Endothelial cell of umbilical vein (primary cell): ENCODE measurements around the gene SLC25A29.

Experiments
- FOS ChIP-seq: IDR thresholded peaks from 2 replicates; pipeline ENCODE4 v1.6.1; 2011; ENCODE audit warnings: mild to moderate bottlenecking, low read length, moderate library complexity, borderline replicate concordance; ENCODE audit not compliant: insufficient read depth
- JUN ChIP-seq: IDR thresholded peaks from 2 replicates; pipeline ENCODE4 v1.6.1; 2011; ENCODE audit warnings: borderline replicate concordance, low read depth; ENCODE audit not compliant: insufficient read length, insufficient read depth
- POLR2A ChIP-seq: IDR thresholded peaks from 2 replicates; pipeline ENCODE4 v1.6.1; 2012; ENCODE audit warnings: low read depth, mild to moderate bottlenecking, control low read depth, low read length
- POLR2AphosphoS5 ChIP-seq: IDR thresholded peaks from 2 replicates; pipeline ENCODE4 v1.6.1; 2012; ENCODE audit warnings: low read depth, mild to moderate bottlenecking, control low read depth, low read length, moderate library complexity; ENCODE audit not compliant: insufficient read depth
- TF ChIP-seq, protein P1 (sequence below), 2 donors: IDR thresholded peaks; 1 replicate in 1 of 2; 2 replicates in 1 of 2; pipeline ENCODE4 v1.5.1; 2011; ENCODE audit warnings: low read length in 2 of 2, mild to moderate bottlenecking in 2 of 2, moderate library complexity in 2 of 2, control low read depth in 1 of 2, inconsistent platforms in 1 of 2, low read depth in 1 of 2; ENCODE audit not compliant: insufficient read depth in 1 of 2; ENCODE audit errors: extremely low read depth in 1 of 2

DNA sequence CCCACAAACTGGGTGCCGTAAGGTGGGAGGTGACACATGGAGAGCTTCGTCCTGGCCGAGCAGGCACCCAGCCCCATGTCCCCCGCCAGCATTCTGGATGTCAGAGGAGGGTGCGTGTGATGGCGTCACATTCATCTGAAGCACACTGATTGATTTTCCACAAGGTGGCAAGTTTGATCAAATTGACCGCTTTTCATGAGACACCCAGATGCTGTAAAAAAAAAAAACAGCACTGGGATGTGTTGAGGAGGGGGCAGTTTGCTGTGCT lies 24.2 kb downstream of the SLC25A29 start:
- TF ChIP-seq, protein P1, sequence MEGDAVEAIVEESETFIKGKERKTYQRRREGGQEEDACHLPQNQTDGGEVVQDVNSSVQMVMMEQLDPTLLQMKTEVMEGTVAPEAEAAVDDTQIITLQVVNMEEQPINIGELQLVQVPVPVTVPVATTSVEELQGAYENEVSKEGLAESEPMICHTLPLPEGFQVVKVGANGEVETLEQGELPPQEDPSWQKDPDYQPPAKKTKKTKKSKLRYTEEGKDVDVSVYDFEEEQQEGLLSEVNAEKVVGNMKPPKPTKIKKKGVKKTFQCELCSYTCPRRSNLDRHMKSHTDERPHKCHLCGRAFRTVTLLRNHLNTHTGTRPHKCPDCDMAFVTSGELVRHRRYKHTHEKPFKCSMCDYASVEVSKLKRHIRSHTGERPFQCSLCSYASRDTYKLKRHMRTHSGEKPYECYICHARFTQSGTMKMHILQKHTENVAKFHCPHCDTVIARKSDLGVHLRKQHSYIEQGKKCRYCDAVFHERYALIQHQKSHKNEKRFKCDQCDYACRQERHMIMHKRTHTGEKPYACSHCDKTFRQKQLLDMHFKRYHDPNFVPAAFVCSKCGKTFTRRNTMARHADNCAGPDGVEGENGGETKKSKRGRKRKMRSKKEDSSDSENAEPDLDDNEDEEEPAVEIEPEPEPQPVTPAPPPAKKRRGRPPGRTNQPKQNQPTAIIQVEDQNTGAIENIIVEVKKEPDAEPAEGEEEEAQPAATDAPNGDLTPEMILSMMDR (IDR thresholded peaks at IDR 0.05; ENCODE audit: extremely low read depth in 1 of 2, insufficient read depth in 1 of 2, low read depth in 1 of 2, low read length in 2 of 2): no peak
- no peak for TF ChIP-seq FOS
- no peak for TF ChIP-seq JUN
- no peak for TF ChIP-seq POLR2AphosphoS5
- TF ChIP-seq POLR2A: no peak
